CD4-positive, alpha-beta memory T cell (primary cell): ENCODE measurements around the gene CALHM3. TPM values are rescaled to one million over a fixed set of nuclear protein-coding genes. Genes with fewer than 3 reads are reported as not detected.

Experiments used
- CTCF ChIA-PET: fragments of 350-600 bp; sonication (Branson Sonifier 250); formaldehyde crosslinking; loops from one replicate; lab custom pipeline; 2021; ENCODE audit warnings: inconsistent platforms; ENCODE audit not compliant: partially characterized antibody; lab: Charles Lee
- POLR2A ChIA-PET: fragments of 350-600 bp; sonication (Branson Sonifier 250); formaldehyde crosslinking; loops from one replicate; lab custom pipeline; 2021; ENCODE audit not compliant: partially characterized antibody; lab: Charles Lee
- DNase-seq, 5 donors: peaks; one replicate each; pipeline versions ENCODE4 v3.0.0 to v3.0.0-alpha.2; 2020 to 2022; ENCODE audit warnings: mixed read lengths in 1 of 5
- H3K27ac ChIP-seq: one replicate; pipeline ENCODE4 v1.7.0; 2013; ENCODE audit warnings: low read depth, low read length
- H3K27me3 ChIP-seq: 2 replicates; pipeline ENCODE4 v1.7.0; 2013; ENCODE audit warnings: mild to moderate bottlenecking, low read length, moderate library complexity; ENCODE audit not compliant: insufficient read depth
- H3K36me3 ChIP-seq: 2 replicates; pipeline ENCODE4 v1.7.0; 2013; ENCODE audit warnings: mild to moderate bottlenecking, low read length, moderate library complexity; ENCODE audit not compliant: insufficient read depth
- H3K4me1 ChIP-seq: 2 replicates; pipeline ENCODE4 v1.7.0; 2013; ENCODE audit warnings: mild to moderate bottlenecking, low read length, moderate library complexity; ENCODE audit not compliant: insufficient read depth
- H3K4me3 ChIP-seq, 2 donors: one replicate each; pipeline ENCODE4 v1.7.0; 2013; ENCODE audit warnings: low read length in 2 of 2, mild to moderate bottlenecking in 1 of 2
- H3K9me3 ChIP-seq, 2 donors: one replicate each; pipeline ENCODE4 v1.7.0; 2013; ENCODE audit warnings: low read length in 2 of 2, control low read depth in 1 of 2; ENCODE audit not compliant: control insufficient read depth in 1 of 2
- H3K27ac Mint-ChIP-seq, 7 donors: one replicate each; pipeline ENCODE4 v1.8.0; 2020 to 2021; ENCODE audit warnings: mixed read lengths in 7 of 7, mild to moderate bottlenecking in 6 of 7, inconsistent platforms in 3 of 7, moderate library complexity in 3 of 7
- H3K27me3 Mint-ChIP-seq, 2 donors: one replicate each; pipeline ENCODE4 v1.8.0; 2020 to 2021; ENCODE audit warnings: mixed read lengths in 2 of 2
- H3K36me3 Mint-ChIP-seq, 2 donors: one replicate each; pipeline ENCODE4 v1.8.0; 2020 to 2021; ENCODE audit warnings: mixed read lengths in 2 of 2, inconsistent platforms in 1 of 2, mild to moderate bottlenecking in 1 of 2
- H3K4me1 Mint-ChIP-seq, 4 donors: one replicate each; pipeline ENCODE4 v1.8.0; 2020 to 2021; ENCODE audit warnings: mixed read lengths in 4 of 4, mild to moderate bottlenecking in 1 of 4
- H3K4me3 Mint-ChIP-seq, 8 donors: one replicate each; pipeline ENCODE4 v1.8.0; 2020 to 2021; ENCODE audit warnings: mixed read lengths in 8 of 8, mild to moderate bottlenecking in 7 of 8, moderate library complexity in 6 of 8, inconsistent platforms in 3 of 8
- H3K9me3 Mint-ChIP-seq, 8 donors: one replicate each; pipeline ENCODE4 v1.8.0; 2020 to 2021; ENCODE audit warnings: mixed read lengths in 8 of 8, mild to moderate bottlenecking in 5 of 8, inconsistent platforms in 3 of 8, moderate library complexity in 1 of 8
- intact Hi-C: fragments of 100-400 bp; cut with micrococcal nuclease; formaldehyde crosslinking; loops from one replicate; pipeline ENCODE4 v1.15.1; 2023
- polyA plus RNA-seq, 2 donors: library from polyadenylated mRNA; unstranded; fragments of 300-500 nt; fragmentation: Illumina TruSeq; gene quantifications; one replicate each; pipeline ENCODE4 v1.2.3, GENCODE V29; 2021
- total RNA-seq, 2 experiments: library from RNA; stranded (reverse); gene quantifications; one replicate each; pipeline ENCODE4 v1.2.3, GENCODE V29; 2021

The CALHM3 gene
- total and polyA plus RNA-seq, 4 experiments from 2014 or later, result not detected

GRCh38 chr10:103445767-103446567, 33.1 kb downstream of the CALHM3 start:
- Mint-ChIP-seq H3K4me1 (peaks cover 29 to 59% (median 44%) of the 10 kb centered on the region in 4 donors), H3K4me3 (peak overlapping the region in 2 of 8 donors; percentile 21 to 39), H3K9me3 (peaks cover 0 to under 1% (median 0%) of the 10 kb centered on the region in 8 donors), H3K27ac (peak overlapping the region in 5 of 7 donors; percentile 14 to 81 (median 67)), H3K27me3 (no peaks in the 10 kb centered on the region), H3K36me3 (peaks cover 52 to 87% of the 10 kb centered on the region in 2 donors)
- no peaks in the 10 kb centered on the region for H3K9me3 ChIP-seq
- intact Hi-C loops, result no loop called here
- H3K36me3 ChIP-seq, result peaks cover 55% of the 10 kb centered on the region
- DNase-seq, result no peak
- POLR2A ChIA-PET, result interaction anchor here (1.1 kb wide), 1 partner anchor 29 kb away, joined by 3 read pairs; no protein-coding TSS in a partner anchor
- CTCF ChIA-PET, result interaction anchor here (0.5 to 1.5 kb wide), 4 partner anchors 29 to 40 kb away, joined by 3 to 5 read pairs (median 3); no protein-coding TSS in a partner anchor
- no peaks in the 10 kb centered on the region for H3K27me3 ChIP-seq
- H3K4me1 ChIP-seq, result peaks cover 39% of the 10 kb centered on the region
- no peak overlapping the region for H3K4me3 ChIP-seq
- H3K27ac ChIP-seq, result no peak overlapping the region

GRCh38 chr10:103445366-103445765, 33.7 kb downstream of the CALHM3 start:
- Mint-ChIP-seq H3K4me3 (no peak overlapping the region), H3K27ac (peak overlapping the region in 4 of 7 donors; percentile 37 to 81 (median 72)), H3K27me3 (no peaks in the 10 kb centered on the region), H3K4me1 (peaks cover 22 to 53% (median 38%) of the 10 kb centered on the region in 4 donors), H3K36me3 (peaks cover 56 to 86% of the 10 kb centered on the region in 2 donors), H3K9me3 (no peaks in the 10 kb centered on the region)
- Histone ChIP-seq H3K4me3 (no peak overlapping the region), H3K27me3 (no peaks in the 10 kb centered on the region), H3K4me1 (peaks cover 33% of the 10 kb centered on the region), H3K9me3 (no peaks in the 10 kb centered on the region), H3K27ac (no peak overlapping the region), H3K36me3 (peaks cover 61% of the 10 kb centered on the region)
- no peak for DNase-seq
- ChIA-PET CTCF (interaction anchor here (1.1 to 1.5 kb wide), 3 partner anchors 28 to 40 kb away, joined by 3 to 5 read pairs (median 3); no protein-coding TSS in a partner anchor), POLR2A (interaction anchor here (1.0 to 1.1 kb wide), 2 partner anchors 27 to 29 kb away, joined by 3 read pairs; no protein-coding TSS in a partner anchor)
- intact Hi-C loops, result no loop called here

GRCh38 chr10:103444478-103444877, 34.6 kb downstream of the CALHM3 start:
- CTCF ChIA-PET, result no interaction called here
- Histone ChIP-seq H3K4me3 (no peak overlapping the region), H3K9me3 (no peaks in the 10 kb centered on the region), H3K4me1 (peaks cover 24% of the 10 kb centered on the region), H3K36me3 (peaks cover 68% of the 10 kb centered on the region), H3K27me3 (no peaks in the 10 kb centered on the region), H3K27ac (no peak overlapping the region)
- intact Hi-C loops, result no loop called here
- POLR2A ChIA-PET, result interaction anchor here (1.0 to 4.0 kb wide), 2 partner anchors 7 to 28 kb away, joined by 3 to 23 read pairs; partner anchors contain the start of gene CALHM2
- peaks cover 53 to 87% of the 10 kb centered on the region in 2 donors for H3K36me3 Mint-ChIP-seq
- peaks cover 15 to 44% (median 30%) of the 10 kb centered on the region in 4 donors for H3K4me1 Mint-ChIP-seq
- peak overlapping the region in 6 of 7 donors; percentile 37 to 81 (median 60) for H3K27ac Mint-ChIP-seq
- H3K4me3 Mint-ChIP-seq, result no peak overlapping the region
- no peaks in the 10 kb centered on the region for H3K27me3 Mint-ChIP-seq
- H3K9me3 Mint-ChIP-seq, result no peaks in the 10 kb centered on the region
- no peak for DNase-seq

DNA sequence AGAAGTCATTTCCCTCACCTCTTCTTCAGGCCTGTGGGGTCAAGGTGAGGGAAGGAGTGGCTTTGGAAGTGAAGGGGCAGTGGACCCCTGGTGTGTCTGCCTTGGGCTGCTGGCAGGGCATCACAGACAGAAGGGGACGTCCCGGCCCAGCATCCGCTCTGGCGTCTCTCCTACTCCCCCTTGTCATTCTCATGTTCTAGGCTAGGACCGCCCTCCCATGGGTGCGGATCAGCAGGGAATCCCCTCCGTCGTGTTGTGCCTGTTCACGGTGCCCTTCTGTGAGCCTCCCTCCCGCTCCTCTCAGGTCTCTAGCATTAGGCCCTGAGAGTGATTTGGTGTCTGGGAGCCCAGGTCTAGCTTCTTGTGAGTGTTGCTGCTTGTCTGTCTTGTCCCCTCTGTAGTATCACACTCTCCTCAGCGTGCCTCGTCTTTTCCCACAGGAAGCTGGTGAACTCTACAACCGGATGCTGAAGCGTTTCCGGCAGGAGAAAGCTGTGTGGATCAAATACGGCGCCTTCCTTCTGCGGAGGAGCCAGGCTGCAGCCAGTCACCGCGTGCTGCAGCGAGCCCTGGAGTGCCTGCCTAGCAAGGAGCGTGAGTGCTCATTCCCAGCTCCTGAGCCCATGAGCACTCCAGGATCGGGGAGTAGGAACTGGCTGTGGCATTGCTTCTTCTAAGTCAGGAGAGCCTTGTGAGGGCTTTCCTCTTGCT, 35.4 kb downstream of the CALHM3 start:
- intact Hi-C loops, result no loop called here
- peaks cover 16% of the 10 kb centered on the region for H3K4me1 ChIP-seq
- H3K9me3 ChIP-seq, result no peaks in the 10 kb centered on the region
- no peak overlapping the region for H3K4me3 ChIP-seq
- Mint-ChIP-seq H3K4me1 (peaks cover 7 to 36% (median 22%) of the 10 kb centered on the region in 4 donors), H3K27me3 (no peaks in the 10 kb centered on the region), H3K4me3 (peak overlapping the region in 1 of 8 donors; percentile 27), H3K9me3 (no peaks in the 10 kb centered on the region), H3K36me3 (peaks cover 47 to 84% of the 10 kb centered on the region in 2 donors), H3K27ac (peak overlapping the region in 2 of 7 donors; percentile 11 to 46)
- ChIA-PET CTCF (interaction anchor here (1.1 to 1.8 kb wide), 2 partner anchors 27 to 41 kb away, joined by 3 to 5 read pairs; no protein-coding TSS in a partner anchor), POLR2A (interaction anchor here (1.0 to 4.0 kb wide), 2 partner anchors 8 to 31 kb away, joined by 3 to 23 read pairs; partner anchors contain the start of gene CALHM2)
- no peak overlapping the region for H3K27ac ChIP-seq
- peaks cover 69% of the 10 kb centered on the region for H3K36me3 ChIP-seq
- H3K27me3 ChIP-seq, result no peaks in the 10 kb centered on the region
- DNase-seq, result no peak

- Histone ChIP-seq H3K9me3 (no peaks in the 10 kb centered on the region), H3K36me3 (peaks cover 73% of the 10 kb centered on the region), H3K27me3 (no peaks in the 10 kb centered on the region), H3K4me3 (no peak overlapping the region), H3K27ac (no peak overlapping the region), H3K4me1 (peaks cover 4% of the 10 kb centered on the region)
- intact Hi-C loops, result no loop called here
- Mint-ChIP-seq H3K27me3 (no peaks in the 10 kb centered on the region), H3K36me3 (peaks cover 46 to 86% of the 10 kb centered on the region in 2 donors), H3K27ac (peak overlapping the region in 3 of 7 donors; percentile 38 to 70 (median 56)), H3K4me1 (peaks cover 2 to 24% (median 13%) of the 10 kb centered on the region in 4 donors), H3K4me3 (no peak overlapping the region), H3K9me3 (no peaks in the 10 kb centered on the region)
- no peak for DNase-seq
- ChIA-PET CTCF (interaction anchor here (1.5 to 1.8 kb wide), 3 partner anchors 25 to 47 kb away, joined by 3 to 5 read pairs (median 3); no protein-coding TSS in a partner anchor), POLR2A (interaction anchor here (4.0 kb wide), 1 partner anchor 10 kb away, joined by 23 read pairs; the partner anchor contains the start of gene CALHM2)
Observed at GRCh38 chr10:103442031-103442461, 37.0 kb downstream of the CALHM3 start.

DNA sequence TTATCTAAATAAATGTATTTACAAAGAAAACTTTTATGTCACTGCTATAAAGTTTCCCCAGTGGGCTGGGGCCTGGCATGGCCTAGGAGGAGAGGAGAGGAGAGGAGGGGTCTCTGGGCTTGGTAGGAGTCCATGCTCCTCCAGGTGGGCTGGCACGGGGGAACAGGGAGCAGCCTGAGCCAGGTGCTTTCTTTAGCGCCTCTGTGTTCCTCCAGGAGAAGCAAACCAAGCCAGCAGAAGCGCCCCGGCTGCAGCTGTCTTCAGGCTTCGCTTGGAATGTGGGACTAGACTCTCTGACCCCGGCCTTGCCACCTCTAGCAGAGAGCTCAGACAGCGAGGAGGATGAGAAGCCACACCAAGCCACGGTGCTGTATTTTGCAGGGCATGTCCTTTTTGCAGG, 37.4 kb downstream of the CALHM3 start:
- Mint-ChIP-seq H3K27me3 (no peaks in the 10 kb centered on the region), H3K4me1 (peaks cover 2 to 20% (median 11%) of the 10 kb centered on the region in 4 donors), H3K27ac (peak overlapping the region in 3 of 7 donors; percentile 12 to 70 (median 56)), H3K36me3 (peaks cover 42 to 86% of the 10 kb centered on the region in 2 donors), H3K9me3 (no peaks in the 10 kb centered on the region), H3K4me3 (no peak overlapping the region)
- ChIA-PET CTCF (interaction anchor here (0.9 to 1.8 kb wide), 4 partner anchors 25 to 47 kb away, joined by 3 to 5 read pairs (median 3); no protein-coding TSS in a partner anchor), POLR2A (interaction anchor here (1.0 to 4.0 kb wide), 2 partner anchors 10 to 30 kb away, joined by 3 to 23 read pairs; partner anchors contain the start of gene CALHM2)
- no peak for DNase-seq
- intact Hi-C loops, result no loop called here
- Histone ChIP-seq H3K9me3 (no peaks in the 10 kb centered on the region), H3K4me1 (no peaks in the 10 kb centered on the region), H3K4me3 (no peak overlapping the region), H3K27ac (no peak overlapping the region), H3K27me3 (no peaks in the 10 kb centered on the region), H3K36me3 (peaks cover 74% of the 10 kb centered on the region)
